ENCODE measurements around the gene AGBL5. TPM values are rescaled to one million over a fixed set of nuclear protein-coding genes. Genes with fewer than 3 reads are reported as not detected.
A peak's percentile ranks its signal among the peaks of the same experiment; 100 is the strongest.

AGBL5 gene
- total RNA-seq, result 10 to 100 TPM; 12.2 to 14.9 TPM
- polyA plus RNA-seq, result 1 to 10 TPM; 7.4 to 9.3 TPM

GRCh38 chr2:27050996-27051901, at the start of gene AGBL5:
TSS of gene AGBL5 (plus strand) at chr2:27051668. CDS start at chr2:27052959, 1,291 bp downstream.
- peak within 1 kb of the TSS; percentile 89 to 93 for H3K4me3 ChIP-seq (ENCODE audit: low read length in 2 of 2)
- POLR2A ChIA-PET (ENCODE audit: partially characterized antibody), result interaction anchor here (0.9 to 13.9 kb wide), 19 partner anchors 8 to 1173 kb away, joined by 3 to 402 read pairs (median 7); partner anchors contain the start of genes ABHD1, ASXL2, ATRAID and EMILIN1

GRCh38 chr2:27001950-27002349, 49.5 kb upstream of the AGBL5 start:
- ChIA-PET CTCF (ENCODE audit: partially characterized antibody) (no interaction called here), POLR2A (ENCODE audit: partially characterized antibody) (no interaction called here)
- H3K4me1 ChIP-seq (ENCODE audit: insufficient read depth, low read length), result no peaks in the 10 kb centered on the region
- no peak overlapping the region for H3K27ac ChIP-seq (ENCODE audit: low read depth, low read length)
- Mint-ChIP-seq H3K27me3 (peaks cover 0 to 11% of the 10 kb centered on the region in 2 donors), H3K9me3 (no peaks in the 10 kb centered on the region), H3K36me3 (peaks cover 0 to 3% of the 10 kb centered on the region in 2 donors), H3K27ac (no peak overlapping the region), H3K4me1 (no peaks in the 10 kb centered on the region), H3K4me3 (no peak overlapping the region)
- H3K9me3 ChIP-seq (ENCODE audit: control insufficient read depth in 1 of 2, low read length in 2 of 2), result no peaks in the 10 kb centered on the region
- no peaks in the 10 kb centered on the region for H3K36me3 ChIP-seq (ENCODE audit: insufficient read depth, low read length)
- DNase-seq, result no peak
- H3K27me3 ChIP-seq (ENCODE audit: insufficient read depth, low read length), result no peaks in the 10 kb centered on the region
- intact Hi-C loops (cut with micrococcal nuclease), result no loop called here
- H3K4me3 ChIP-seq (ENCODE audit: low read length in 2 of 2), result no peak overlapping the region

More at GRCh38 chr2:27050996-27051901, at the start of gene AGBL5:
- CTCF ChIA-PET (ENCODE audit: partially characterized antibody), result interaction anchor here (1.0 to 2.9 kb wide), 14 partner anchors 12 to 89 kb away, joined by 3 to 14 read pairs (median 4); partner anchors contain the start of genes OST4 and TMEM214
- peak within 1 kb of the TSS; percentile 93 to 100 (median 99) for H3K4me3 Mint-ChIP-seq
- H3K4me1 ChIP-seq (ENCODE audit: insufficient read depth, low read length), result peaks cover 14% of the 10 kb centered on the region
- peaks cover 0 to 14% (median 7%) of the 10 kb centered on the region in 8 donors for H3K9me3 Mint-ChIP-seq
- H3K9me3 ChIP-seq (ENCODE audit: control insufficient read depth in 1 of 2, low read length in 2 of 2), result no peaks in the 10 kb centered on the region
- peaks cover 14 to 28% (median 20%) of the 10 kb centered on the region in 4 donors for H3K4me1 Mint-ChIP-seq
- peak within 1 kb of the TSS; percentile 78 for H3K27ac ChIP-seq (ENCODE audit: low read depth, low read length)
- peaks cover 10% of the 10 kb centered on the region for H3K36me3 ChIP-seq (ENCODE audit: insufficient read depth, low read length)
- peak; percentile 95 to 98 (median 96) for DNase-seq
- intact Hi-C loops (cut with micrococcal nuclease), result loop anchor here (1.0 kb wide), 5 partner anchors 19 to 83 kb away; partner anchors contain the start of genes KHK, OST4, PREB and TMEM214
- peak within 1 kb of the TSS; percentile 98 to 100 (median 100) for H3K27ac Mint-ChIP-seq
- peaks cover 9 to 41% of the 10 kb centered on the region in 2 donors for H3K36me3 Mint-ChIP-seq
- H3K27me3 ChIP-seq (ENCODE audit: insufficient read depth, low read length), result no peaks in the 10 kb centered on the region
- H3K27me3 Mint-ChIP-seq, result peaks cover 6 to 13% of the 10 kb centered on the region in 2 donors

- H3K27me3 ChIP-seq (ENCODE audit: insufficient read depth, low read length), result no peaks in the 10 kb centered on the region
- H3K36me3 Mint-ChIP-seq, result no peaks in the 10 kb centered on the region
- H3K9me3 ChIP-seq (ENCODE audit: control insufficient read depth in 1 of 2, low read length in 2 of 2), result no peaks in the 10 kb centered on the region
- H3K4me3 ChIP-seq (ENCODE audit: low read length in 2 of 2), result no peak overlapping the region
- H3K9me3 Mint-ChIP-seq, result no peaks in the 10 kb centered on the region
- POLR2A ChIA-PET (ENCODE audit: partially characterized antibody), result no interaction called here
- no peak overlapping the region for H3K4me3 Mint-ChIP-seq
- no peak overlapping the region for H3K27ac Mint-ChIP-seq
- CTCF ChIA-PET (ENCODE audit: partially characterized antibody), result interaction anchor here (0.5 to 1.8 kb wide), 2 partner anchors 14 to 44 kb away, joined by 3 to 7 read pairs; no protein-coding TSS in a partner anchor
- no peaks in the 10 kb centered on the region for H3K36me3 ChIP-seq (ENCODE audit: insufficient read depth, low read length)
- no peaks in the 10 kb centered on the region for H3K4me1 ChIP-seq (ENCODE audit: insufficient read depth, low read length)
- H3K27me3 Mint-ChIP-seq, result peaks cover 0 to 8% of the 10 kb centered on the region in 2 donors
- DNase-seq, result no peak
- intact Hi-C loops (cut with micrococcal nuclease), result no loop called here
- H3K4me1 Mint-ChIP-seq, result no peaks in the 10 kb centered on the region
- H3K27ac ChIP-seq (ENCODE audit: low read depth, low read length), result no peak overlapping the region
These were observed 48.5 kb upstream of the AGBL5 start for GRCh38 chr2:27003007-27003406.

GRCh38 chr2:27003857-27004256, 47.6 kb upstream of the AGBL5 start:
- ChIA-PET CTCF (ENCODE audit: partially characterized antibody) (interaction anchor here (1.8 to 2.2 kb wide), 2 partner anchors 13 to 42 kb away, joined by 7 to 9 read pairs; no protein-coding TSS in a partner anchor), POLR2A (ENCODE audit: partially characterized antibody) (no interaction called here)
- intact Hi-C loops (cut with micrococcal nuclease), result no loop called here
- Mint-ChIP-seq H3K36me3 (no peaks in the 10 kb centered on the region), H3K4me1 (no peaks in the 10 kb centered on the region), H3K27me3 (peaks cover 0 to 7% of the 10 kb centered on the region in 2 donors), H3K4me3 (no peak overlapping the region), H3K27ac (no peak overlapping the region), H3K9me3 (no peaks in the 10 kb centered on the region)
- DNase-seq, result no peak
- no peaks in the 10 kb centered on the region for H3K27me3 ChIP-seq (ENCODE audit: insufficient read depth, low read length)
- H3K27ac ChIP-seq (ENCODE audit: low read depth, low read length), result no peak overlapping the region
- no peak overlapping the region for H3K4me3 ChIP-seq (ENCODE audit: low read length in 2 of 2)
- H3K4me1 ChIP-seq (ENCODE audit: insufficient read depth, low read length), result no peaks in the 10 kb centered on the region
- H3K9me3 ChIP-seq (ENCODE audit: control insufficient read depth in 1 of 2, low read length in 2 of 2), result no peaks in the 10 kb centered on the region
- H3K36me3 ChIP-seq (ENCODE audit: insufficient read depth, low read length), result no peaks in the 10 kb centered on the region

- Mint-ChIP-seq H3K9me3 (no peaks in the 10 kb centered on the region), H3K27ac (peak overlapping the region in 1 of 7 donors; percentile 18)
- CTCF ChIA-PET (ENCODE audit: partially characterized antibody), result interaction anchor here (1.5 kb wide), 1 partner anchor 10 kb away, joined by 4 read pairs; no protein-coding TSS in a partner anchor
These were observed 44.7 kb upstream of the AGBL5 start for GRCh38 chr2:27006602-27007415.

GRCh38 chr2:27007416-27008374, 43.8 kb upstream of the AGBL5 start:
- Mint-ChIP-seq H3K27ac (no peak overlapping the region), H3K9me3 (no peaks in the 10 kb centered on the region), H3K27me3 (peaks cover 0 to 3% of the 10 kb centered on the region in 2 donors), H3K4me1 (peaks cover 2 to 6% (median 5%) of the 10 kb centered on the region in 4 donors), H3K4me3 (no peak overlapping the region), H3K36me3 (peaks cover 0 to 4% of the 10 kb centered on the region in 2 donors)
- ChIA-PET CTCF (ENCODE audit: partially characterized antibody) (interaction anchor here (1.5 kb wide), 1 partner anchor 9 kb away, joined by 4 read pairs; no protein-coding TSS in a partner anchor), POLR2A (ENCODE audit: partially characterized antibody) (interaction anchor here (0.6 kb wide), 1 partner anchor 12 kb away, joined by 3 read pairs; no protein-coding TSS in a partner anchor)
- H3K36me3 ChIP-seq (ENCODE audit: insufficient read depth, low read length), result no peaks in the 10 kb centered on the region
- H3K27ac ChIP-seq (ENCODE audit: low read depth, low read length), result no peak overlapping the region
- H3K9me3 ChIP-seq (ENCODE audit: control insufficient read depth in 1 of 2, low read length in 2 of 2), result no peaks in the 10 kb centered on the region
- no peak overlapping the region for H3K4me3 ChIP-seq (ENCODE audit: low read length in 2 of 2)
- DNase-seq, result no peak
- intact Hi-C loops (cut with micrococcal nuclease), result no loop called here
- H3K27me3 ChIP-seq (ENCODE audit: insufficient read depth, low read length), result no peaks in the 10 kb centered on the region
- H3K4me1 ChIP-seq (ENCODE audit: insufficient read depth, low read length), result no peaks in the 10 kb centered on the region

More at GRCh38 chr2:27006602-27007415, 44.7 kb upstream of the AGBL5 start:
- intact Hi-C loops (cut with micrococcal nuclease), result no loop called here
- DNase-seq, result no peak
- H3K4me1 Mint-ChIP-seq, result peaks cover 2 to 6% (median 5%) of the 10 kb centered on the region in 4 donors
- Histone ChIP-seq H3K27ac (ENCODE audit: low read depth, low read length) (no peak overlapping the region), H3K36me3 (ENCODE audit: insufficient read depth, low read length) (no peaks in the 10 kb centered on the region), H3K9me3 (ENCODE audit: control insufficient read depth in 1 of 2, low read length in 2 of 2) (no peaks in the 10 kb centered on the region), H3K4me3 (ENCODE audit: low read length in 2 of 2) (no peak overlapping the region), H3K27me3 (ENCODE audit: insufficient read depth, low read length) (no peaks in the 10 kb centered on the region), H3K4me1 (ENCODE audit: insufficient read depth, low read length) (no peaks in the 10 kb centered on the region)
- POLR2A ChIA-PET (ENCODE audit: partially characterized antibody), result interaction anchor here (0.6 kb wide), 1 partner anchor 12 kb away, joined by 3 read pairs; no protein-coding TSS in a partner anchor
- peaks cover 0 to 4% of the 10 kb centered on the region in 2 donors for H3K36me3 Mint-ChIP-seq
- H3K27me3 Mint-ChIP-seq, result peaks cover 0 to 1% of the 10 kb centered on the region in 2 donors
- no peak overlapping the region for H3K4me3 Mint-ChIP-seq
